GM23248 (cell line): Measurements from ENCODE around the gene API5. TPM values are rescaled to one million over a fixed set of nuclear protein-coding genes. Genes with fewer than 3 reads are reported as not detected.

Experiments
- DNase-seq: peaks from one replicate; pipeline ENCODE4 v3.0.0-alpha.2; 2015
- H2AFZ ChIP-seq: fragments of 200-600 bp; sonication (generic); 2 replicates; pipeline ENCODE4 v1.6.1; 2016; ENCODE audit warnings: antibody characterized with exemption
- H3F3A ChIP-seq: fragments of 200-600 bp; sonication (generic); 2 replicates; pipeline ENCODE4 v1.6.1; 2016; ENCODE audit warnings: mild to moderate bottlenecking, antibody characterized with exemption, mixed run types; ENCODE audit not compliant: insufficient read depth
- H3K27ac ChIP-seq: fragments of 200-600 bp; sonication (generic); 2 replicates; pipeline ENCODE4 v1.5.1; 2016; ENCODE audit warnings: mild to moderate bottlenecking
- H3K27me3 ChIP-seq: fragments of 200-600 bp; sonication (generic); replicated peaks from 2 replicates; pipeline ENCODE4 v1.6.1; 2016; ENCODE audit warnings: mild to moderate bottlenecking; ENCODE audit not compliant: insufficient read depth
- H3K36me3 ChIP-seq: fragments of 200-600 bp; sonication (generic); 2 replicates; pipeline ENCODE4 v1.6.1; 2016; ENCODE audit warnings: low read depth, mild to moderate bottlenecking
- H3K4me1 ChIP-seq: fragments of 200-600 bp; sonication (generic); 2 replicates; pipeline ENCODE4 v1.6.1; 2016; ENCODE audit warnings: mild to moderate bottlenecking; ENCODE audit not compliant: insufficient read depth
- H3K4me2 ChIP-seq: fragments of 200-600 bp; sonication (generic); one replicate; pipeline ENCODE4 v1.6.1; 2016; ENCODE audit warnings: mild to moderate bottlenecking; ENCODE audit not compliant: unreplicated experiment
- H3K4me3 ChIP-seq: fragments of 200-600 bp; sonication (generic); 2 replicates; pipeline ENCODE4 v1.5.1; 2016; ENCODE audit warnings: mild to moderate bottlenecking
- H3K79me2 ChIP-seq: fragments of 200-600 bp; sonication (generic); 2 replicates; pipeline ENCODE4 v1.6.1; 2016; ENCODE audit warnings: mild to moderate bottlenecking; ENCODE audit not compliant: insufficient read depth
- H3K9ac ChIP-seq: fragments of 200-600 bp; sonication (generic); 2 replicates; pipeline ENCODE4 v1.6.1; 2016; ENCODE audit warnings: mild to moderate bottlenecking
- H3K9me2 ChIP-seq: fragments of 200-600 bp; sonication (generic); 2 replicates; pipeline ENCODE4 v1.6.1; 2016; ENCODE audit warnings: mixed run types, mild to moderate bottlenecking, moderate library complexity; ENCODE audit not compliant: insufficient read depth
- H3K9me3 ChIP-seq: fragments of 200-600 bp; sonication (generic); one replicate; pipeline ENCODE4 v1.6.1; 2017; ENCODE audit warnings: low read depth
- H4K20me1 ChIP-seq: fragments of 200-600 bp; sonication (generic); 2 replicates; pipeline ENCODE4 v1.6.0; 2016; ENCODE audit not compliant: insufficient read depth
- EZH2 ChIP-seq: fragments of 200-600 bp; sonication (generic); IDR thresholded peaks from 2 replicates; pipeline ENCODE4 v1.6.1; 2018; ENCODE audit warnings: antibody characterized with exemption, mild to moderate bottlenecking; ENCODE audit not compliant: insufficient read depth, poor library complexity, severe bottlenecking
- EZH2phosphoT487 ChIP-seq: fragments of 200-600 bp; sonication (generic); IDR thresholded peaks from 2 replicates; pipeline ENCODE4 v1.6.1; 2018; ENCODE audit warnings: antibody characterized with exemption, moderate library complexity, mild to moderate bottlenecking, low read depth; ENCODE audit not compliant: insufficient read depth
- WGBS, 2 experiments: methylation state at CpG; one replicate each; pipeline ENCODE4 v1.1.6; 2015 to 2017; ENCODE audit warnings: low lambda C conversion rate in 2 of 2, low coverage in 1 of 2; ENCODE audit errors: missing lambda C conversion rate in 2 of 2; 5-methylcytosine and 5-hydroxymethylcytosine counted together
- in situ Hi-C: fragments of 300-500 bp; cut with MboI; formaldehyde crosslinking; loops from 2 replicates; pipeline ENCODE4 v1.15.0; 2020
- polyA plus RNA-seq: library from polyadenylated mRNA; unstranded; fragments of >200 nt; fragmentation: Nextera tagmentation; extraction: Ambion mirVana; gene quantifications from 2 replicates; pipeline ENCODE4 v1.2.1, GENCODE V29; 2016
- total RNA-seq: library from RNA; depleted of rRNA; stranded (reverse); fragments of >200 nt; shearing (Covaris generic); gene quantifications from 2 replicates; pipeline ENCODE4 v1.2.3, GENCODE V29; 2014

API5 gene
- total and polyA plus RNA-seq, 2 experiments from 2014 or later: 78.7 to 90.4 TPM

GRCh38 chr11:43366677-43367076 is 54.9 kb downstream of the API5 start:
- DNase-seq: peak; percentile 16
- no peak overlapping the region for H3K9ac ChIP-seq
- H3F3A ChIP-seq: peaks cover 6% of the 10 kb centered on the region; the same call in 1 of the 2 replicates
- H3K79me2 ChIP-seq: peaks cover 100% of the 10 kb centered on the region
- peaks cover 8% of the 10 kb centered on the region; the same call in 1 of the 2 replicates for H3K36me3 ChIP-seq
- no peak overlapping the region for H2AFZ ChIP-seq
- 81 to 88% methylated on average over 5 of the region's 5 CpGs for WGBS, 2 experiments
- in situ Hi-C loops: no loop called here
- TF ChIP-seq EZH2: no peak
- TF ChIP-seq EZH2phosphoT487: no peak
- no peaks in the 10 kb centered on the region for H3K9me2 ChIP-seq
- no peak overlapping the region for H3K4me2 ChIP-seq
- no peaks in the 10 kb centered on the region for H3K9me3 ChIP-seq
- H4K20me1 ChIP-seq: peaks cover 15% of the 10 kb centered on the region; the same call in 1 of the 2 replicates
- H3K27me3 ChIP-seq: no peaks in the 10 kb centered on the region
- H3K27ac ChIP-seq: no peak overlapping the region
- H3K4me1 ChIP-seq: peaks cover 7% of the 10 kb centered on the region; the same call in 1 of the 2 replicates
- H3K4me3 ChIP-seq: no peak overlapping the region

- no peak overlapping the region for H3K4me3 ChIP-seq
- no peak overlapping the region for H3K27ac ChIP-seq
Observed at GRCh38 chr11:43367382-43368178, 55.8 kb downstream of the API5 start.

GRCh38 chr11:43376065-43376464 is 64.3 kb downstream of the API5 start:
- Histone ChIP-seq H3K4me2 (peak overlapping the region; percentile 49), H3K9me2 (no peaks in the 10 kb centered on the region), H3K4me3 (peak overlapping the region; percentile 37), H3K79me2 (peaks cover 93% of the 10 kb centered on the region), H3K27me3 (no peaks in the 10 kb centered on the region), H3K9ac (peak overlapping the region; percentile 49), H3K27ac (peak overlapping the region; percentile 83), H4K20me1 (peaks cover 5% of the 10 kb centered on the region; the same call in 1 of the 2 replicates), H3K4me1 (peaks cover 12% of the 10 kb centered on the region), H3K9me3 (no peaks in the 10 kb centered on the region), H3F3A (peaks cover 17% of the 10 kb centered on the region), H2AFZ (no peak overlapping the region), H3K36me3 (peaks cover 3% of the 10 kb centered on the region; the same call in 1 of the 2 replicates)
- DNase-seq: peak; percentile 31
- WGBS, 2 experiments: 98 to 100% methylated on average over 2 of the region's 2 CpGs
- no peak for TF ChIP-seq EZH2phosphoT487
- TF ChIP-seq EZH2: no peak
- in situ Hi-C loops: no loop called here

More at GRCh38 chr11:43367382-43368178, 55.8 kb downstream of the API5 start:
- Histone ChIP-seq H3K4me2 (no peak overlapping the region), H3K9me3 (no peaks in the 10 kb centered on the region), H3K9ac (no peak overlapping the region), H2AFZ (no peak overlapping the region), H3K27me3 (no peaks in the 10 kb centered on the region), H4K20me1 (peaks cover 15% of the 10 kb centered on the region; the same call in 1 of the 2 replicates), H3F3A (peaks cover 6% of the 10 kb centered on the region; the same call in 1 of the 2 replicates), H3K9me2 (no peaks in the 10 kb centered on the region), H3K4me1 (peaks cover 7% of the 10 kb centered on the region; the same call in 1 of the 2 replicates), H3K36me3 (peaks cover 8% of the 10 kb centered on the region; the same call in 1 of the 2 replicates), H3K79me2 (peaks cover 100% of the 10 kb centered on the region)
- WGBS, 2 experiments: 39 to 40% methylated on average over 7 of the region's 7 CpGs
- DNase-seq: peak; percentile 3
- TF ChIP-seq EZH2phosphoT487 (no peak), EZH2 (no peak)
- in situ Hi-C loops: no loop called here

GRCh38 chr11:43376594-43376993 is 64.8 kb downstream of the API5 start:
- H3K9me3 ChIP-seq: no peaks in the 10 kb centered on the region
- H3K4me3 ChIP-seq: peak overlapping the region; percentile 37
- peak overlapping the region; percentile 49 for H3K9ac ChIP-seq
- in situ Hi-C loops: no loop called here
- peak; percentile 94 for DNase-seq
- peaks cover 93% of the 10 kb centered on the region for H3K79me2 ChIP-seq
- H3K27ac ChIP-seq: peak overlapping the region; percentile 83
- H3K36me3 ChIP-seq: peaks cover 5% of the 10 kb centered on the region; the same call in 1 of the 2 replicates
- peaks cover 17% of the 10 kb centered on the region for H3F3A ChIP-seq
- 41 to 43% methylated on average over 2 of the region's 2 CpGs for WGBS, 2 experiments
- H2AFZ ChIP-seq: no peak overlapping the region
- H3K4me2 ChIP-seq: peak overlapping the region; percentile 49
- H4K20me1 ChIP-seq: peaks cover 5% of the 10 kb centered on the region; the same call in 1 of the 2 replicates
- TF ChIP-seq EZH2 (no peak), EZH2phosphoT487 (no peak)
- H3K27me3 ChIP-seq: no peaks in the 10 kb centered on the region
- no peaks in the 10 kb centered on the region for H3K9me2 ChIP-seq
- peaks cover 12% of the 10 kb centered on the region for H3K4me1 ChIP-seq
